Activated naive CD8-positive, alpha-beta T cell treated with anti-CD3 and anti-CD28 coated beads, Interleukin-2, amount 50 U/mL, for 24 hours (primary cell): Measurements from ENCODE around the gene TOLLIP.

Experiments used
- ATAC-seq: fragments of 150-1000 bp; cut with Tn5 transposase; one replicate; pipeline ENCODE4 v1.10.0; 2021
- DNase-seq: peaks from one replicate; pipeline ENCODE4 v3.0.0; 2021
- H3K27ac Mint-ChIP-seq: one replicate; pipeline ENCODE4 v1.8.0; 2021; ENCODE audit warnings: mild to moderate bottlenecking, mixed read lengths
- H3K27me3 Mint-ChIP-seq: one replicate; pipeline ENCODE4 v1.8.0; 2021; ENCODE audit warnings: mixed read lengths
- H3K36me3 Mint-ChIP-seq: one replicate; pipeline ENCODE4 v1.8.0; 2021; ENCODE audit warnings: low read depth, mixed read lengths
- H3K4me1 Mint-ChIP-seq: one replicate; pipeline ENCODE4 v1.8.0; 2021; ENCODE audit warnings: mixed read lengths
- H3K4me3 Mint-ChIP-seq: one replicate; pipeline ENCODE4 v1.8.0; 2021; ENCODE audit warnings: mild to moderate bottlenecking, moderate library complexity, mixed read lengths
- H3K9me3 Mint-ChIP-seq: one replicate; pipeline ENCODE4 v1.8.0; 2021; ENCODE audit warnings: mixed read lengths

Gene TOLLIP

GRCh38 chr11:1240771-1241170 is 68.7 kb downstream of the TOLLIP start:
- Mint-ChIP-seq H3K36me3 (no peaks in the 10 kb centered on the region), H3K27me3 (no peaks in the 10 kb centered on the region), H3K4me3 (no peak overlapping the region), H3K9me3 (no peaks in the 10 kb centered on the region), H3K27ac (no peak overlapping the region), H3K4me1 (no peaks in the 10 kb centered on the region)
- ATAC-seq (no peak), DNase-seq (no peak)

GRCh38 chr11:1239596-1240205 is 69.7 kb downstream of the TOLLIP start:
- H3K4me3 Mint-ChIP-seq = no peak overlapping the region
- DNase-seq = no peak
- H3K27ac Mint-ChIP-seq = no peak overlapping the region
- H3K9me3 Mint-ChIP-seq = no peaks in the 10 kb centered on the region
- no peaks in the 10 kb centered on the region for H3K4me1 Mint-ChIP-seq
- no peaks in the 10 kb centered on the region for H3K27me3 Mint-ChIP-seq
- no peaks in the 10 kb centered on the region for H3K36me3 Mint-ChIP-seq
- ATAC-seq = no peak

GRCh38 chr11:1238767-1239595 is 70.5 kb downstream of the TOLLIP start:
- ATAC-seq = no peak
- no peaks in the 10 kb centered on the region for H3K36me3 Mint-ChIP-seq
- no peaks in the 10 kb centered on the region for H3K27me3 Mint-ChIP-seq
- DNase-seq = no peak
- no peak overlapping the region for H3K27ac Mint-ChIP-seq
- no peaks in the 10 kb centered on the region for H3K4me1 Mint-ChIP-seq
- H3K4me3 Mint-ChIP-seq = no peak overlapping the region
- no peaks in the 10 kb centered on the region for H3K9me3 Mint-ChIP-seq

GRCh38 chr11:1237851-1238250 is 71.6 kb downstream of the TOLLIP start:
- DNase-seq (no peak), ATAC-seq (no peak)
- no peaks in the 10 kb centered on the region for H3K36me3 Mint-ChIP-seq
- no peak overlapping the region for H3K27ac Mint-ChIP-seq
- no peaks in the 10 kb centered on the region for H3K4me1 Mint-ChIP-seq
- no peak overlapping the region for H3K4me3 Mint-ChIP-seq
- no peaks in the 10 kb centered on the region for H3K27me3 Mint-ChIP-seq
- H3K9me3 Mint-ChIP-seq = no peaks in the 10 kb centered on the region

GRCh38 chr11:1237128-1237580 is 72.3 kb downstream of the TOLLIP start:
- H3K4me3 Mint-ChIP-seq = no peak overlapping the region
- no peaks in the 10 kb centered on the region for H3K36me3 Mint-ChIP-seq
- H3K27me3 Mint-ChIP-seq = no peaks in the 10 kb centered on the region
- H3K4me1 Mint-ChIP-seq = no peaks in the 10 kb centered on the region
- DNase-seq = no peak
- no peak overlapping the region for H3K27ac Mint-ChIP-seq
- ATAC-seq = no peak
- H3K9me3 Mint-ChIP-seq = no peaks in the 10 kb centered on the region

- Mint-ChIP-seq H3K9me3 (no peaks in the 10 kb centered on the region), H3K4me1 (no peaks in the 10 kb centered on the region), H3K4me3 (no peak overlapping the region), H3K27me3 (no peaks in the 10 kb centered on the region), H3K27ac (no peak overlapping the region), H3K36me3 (no peaks in the 10 kb centered on the region)
- DNase-seq (no peak), ATAC-seq (no peak)
Observed at GRCh38 chr11:1236316-1237127, 72.9 kb downstream of the TOLLIP start.

GRCh38 chr11:1235901-1236315 is 73.5 kb downstream of the TOLLIP start:
- H3K27ac Mint-ChIP-seq = no peak overlapping the region
- H3K36me3 Mint-ChIP-seq = no peaks in the 10 kb centered on the region
- H3K4me3 Mint-ChIP-seq = no peak overlapping the region
- H3K27me3 Mint-ChIP-seq = no peaks in the 10 kb centered on the region
- no peaks in the 10 kb centered on the region for H3K9me3 Mint-ChIP-seq
- no peak for ATAC-seq
- DNase-seq = no peak
- H3K4me1 Mint-ChIP-seq = no peaks in the 10 kb centered on the region

- H3K36me3 Mint-ChIP-seq = no peaks in the 10 kb centered on the region
- H3K4me1 Mint-ChIP-seq = no peaks in the 10 kb centered on the region
- ATAC-seq (no peak), DNase-seq (no peak)
- no peaks in the 10 kb centered on the region for H3K27me3 Mint-ChIP-seq
- no peak overlapping the region for H3K4me3 Mint-ChIP-seq
- H3K27ac Mint-ChIP-seq = no peak overlapping the region
- no peaks in the 10 kb centered on the region for H3K9me3 Mint-ChIP-seq
Observed at GRCh38 chr11:1235306-1235900, 74.0 kb downstream of the TOLLIP start.

- Mint-ChIP-seq H3K36me3 (no peaks in the 10 kb centered on the region), H3K9me3 (no peaks in the 10 kb centered on the region), H3K4me3 (no peak overlapping the region), H3K4me1 (no peaks in the 10 kb centered on the region), H3K27me3 (no peaks in the 10 kb centered on the region), H3K27ac (no peak overlapping the region)
- ATAC-seq (no peak), DNase-seq (no peak)
Observed at GRCh38 chr11:1234771-1235305, 74.6 kb downstream of the TOLLIP start.

GRCh38 chr11:1234054-1234720 is 75.2 kb downstream of the TOLLIP start:
- H3K4me1 Mint-ChIP-seq = no peaks in the 10 kb centered on the region
- no peaks in the 10 kb centered on the region for H3K27me3 Mint-ChIP-seq
- H3K27ac Mint-ChIP-seq = no peak overlapping the region
- DNase-seq (no peak), ATAC-seq (no peak)
- no peaks in the 10 kb centered on the region for H3K36me3 Mint-ChIP-seq
- no peaks in the 10 kb centered on the region for H3K9me3 Mint-ChIP-seq
- H3K4me3 Mint-ChIP-seq = no peak overlapping the region

- H3K9me3 Mint-ChIP-seq = no peaks in the 10 kb centered on the region
- no peaks in the 10 kb centered on the region for H3K36me3 Mint-ChIP-seq
- no peak for DNase-seq
- H3K27me3 Mint-ChIP-seq = no peaks in the 10 kb centered on the region
- H3K4me1 Mint-ChIP-seq = no peaks in the 10 kb centered on the region
- H3K4me3 Mint-ChIP-seq = no peak overlapping the region
- no peak overlapping the region for H3K27ac Mint-ChIP-seq
- ATAC-seq = no peak
Observed at GRCh38 chr11:1233351-1234053, 75.9 kb downstream of the TOLLIP start.

- Mint-ChIP-seq H3K27me3 (no peaks in the 10 kb centered on the region), H3K4me3 (no peak overlapping the region), H3K36me3 (no peaks in the 10 kb centered on the region), H3K4me1 (no peaks in the 10 kb centered on the region), H3K9me3 (no peaks in the 10 kb centered on the region), H3K27ac (no peak overlapping the region)
- ATAC-seq (no peak), DNase-seq (no peak)
Observed at GRCh38 chr11:1232883-1233321, 76.5 kb downstream of the TOLLIP start.

- DNase-seq (no peak), ATAC-seq (no peak)
- no peaks in the 10 kb centered on the region for H3K9me3 Mint-ChIP-seq
- no peaks in the 10 kb centered on the region for H3K4me1 Mint-ChIP-seq
- H3K4me3 Mint-ChIP-seq = no peak overlapping the region
- no peaks in the 10 kb centered on the region for H3K36me3 Mint-ChIP-seq
- no peaks in the 10 kb centered on the region for H3K27me3 Mint-ChIP-seq
- H3K27ac Mint-ChIP-seq = no peak overlapping the region
Observed at GRCh38 chr11:1232021-1232882, 77.2 kb downstream of the TOLLIP start.
